HepG2 (cell line): ENCODE results near the gene MTHFSD. TPM values are rescaled to one million over a fixed set of nuclear protein-coding genes. Genes with fewer than 3 reads are reported as not detected.

Experiments
- ATAC-seq: fragments of 200-7000 bp; cut with Tn5 transposase; 3 replicates; pipeline ENCODE4 v1.9.1; 2020; ENCODE audit warnings: mild to moderate bottlenecking, moderate library complexity
- BruUV-seq: library from RNA; stranded (reverse); fragments of 400-500 nt; replicated peaks from 2 replicates; lab custom pipeline; 2021; lab: Mats Ljungman, UMichigan
- CTCF ChIA-PET: fragments of 300-600 bp; formaldehyde crosslinking; extraction: SDS; loops from one replicate; lab custom pipeline; 2021; ENCODE audit warnings: low total read pairs, inconsistent platforms, low intra/inter-chr PET ratio; lab: Yijun Ruan, JAX
- POLR2A ChIA-PET: fragments of 350-600 bp; sonication (Branson Sonifier 250); formaldehyde crosslinking; loops from one replicate; lab custom pipeline; 2020; ENCODE audit warnings: antibody characterized with exemption, inconsistent platforms; lab: Yijun Ruan, JAX
- DNase-seq: peaks from one replicate; pipeline ENCODE4 v3.0.0-alpha.2; 2015; ENCODE audit warnings: low spot score
- FAIRE-seq: peaks from 3 replicates; lab custom pipeline; 2011; peaks lifted over from hg19 to GRCh38; lab: Jason Lieb, UNC
- H2AFZ ChIP-seq: one replicate; pipeline ENCODE4 v1.6.1; 2011; ENCODE audit warnings: low read length, inconsistent platforms
- H3K27ac ChIP-seq: fragments of 300-600 bp; 3 replicates; pipeline ENCODE4 v1.8.0; 2011; ENCODE audit warnings: mixed run types, mild to moderate bottlenecking, mixed read lengths, low read length, inconsistent platforms; ENCODE audit not compliant: insufficient read depth; ENCODE audit errors: extremely low read length
- H3K27me3 ChIP-seq, 2 experiments: fragments of 200-600 bp in 1 of 2; 2 replicates in 1 of 2; 3 replicates in 1 of 2; pipeline versions ENCODE4 v1.6.0 to v1.8.0; 2011; ENCODE audit warnings: low read length in 2 of 2, mild to moderate bottlenecking in 2 of 2, moderate library complexity in 2 of 2, inconsistent platforms in 1 of 2; ENCODE audit not compliant: insufficient read depth in 2 of 2, control insufficient read depth in 1 of 2
- H3K36me3 ChIP-seq, 2 experiments: fragments of 200-600 bp in 1 of 2; replicated peaks in 1 of 2; 2 replicates in 1 of 2; 3 replicates in 1 of 2; pipeline versions ENCODE4 v1.5.1 to v1.8.0; 2011; ENCODE audit warnings: low read length in 2 of 2, inconsistent platforms in 1 of 2; ENCODE audit not compliant: insufficient read depth in 2 of 2, control insufficient read depth in 1 of 2
- H3K4me1 ChIP-seq: 2 replicates; pipeline ENCODE4 v1.5.1; 2012; ENCODE audit warnings: low read length, inconsistent platforms; ENCODE audit not compliant: insufficient read depth
- H3K4me2 ChIP-seq: 2 replicates; pipeline ENCODE4 v1.6.0; 2011; ENCODE audit warnings: low read depth, low read length, inconsistent platforms
- H3K4me3 ChIP-seq, 3 experiments: fragments of 200-600 bp in 1 of 3; sonication (generic), shearing (Covaris generic) in 1 of 3; replicated peaks in 1 of 3; 2 replicates each; pipeline ENCODE4 v1.5.1; 2011 to 2016; ENCODE audit warnings: low read length in 3 of 3, inconsistent platforms in 2 of 3, low read depth in 2 of 3, mild to moderate bottlenecking in 2 of 3, control low read depth in 1 of 3, mixed read lengths in 1 of 3; ENCODE audit not compliant: insufficient read depth in 1 of 3
- H3K79me2 ChIP-seq: one replicate; pipeline ENCODE4 v1.6.1; 2011; ENCODE audit warnings: low read length, inconsistent platforms; ENCODE audit not compliant: insufficient read depth
- H3K9ac ChIP-seq: 2 replicates; pipeline ENCODE4 v1.6.0; 2011; ENCODE audit warnings: mild to moderate bottlenecking, low read depth, low read length, inconsistent platforms; ENCODE audit not compliant: insufficient read depth
- H3K9me3 ChIP-seq: 2 replicates; pipeline ENCODE4 v1.5.1; 2012; ENCODE audit warnings: mild to moderate bottlenecking, low read length
- H4K20me1 ChIP-seq: 2 replicates; pipeline ENCODE4 v1.6.0; 2011; ENCODE audit warnings: inconsistent platforms, mild to moderate bottlenecking, low read length, moderate library complexity; ENCODE audit not compliant: insufficient read depth
- GLI4 ChIP-seq: sonication (generic); formaldehyde crosslinking; IDR thresholded peaks from 2 replicates; pipeline ENCODE4 v1.5.1; 2020; ENCODE audit warnings: missing genetic modification reagents, mild to moderate bottlenecking, moderate library complexity, borderline replicate concordance
- JUND ChIP-seq: sonication (generic); formaldehyde crosslinking; IDR thresholded peaks from 2 replicates; pipeline ENCODE4 v1.8.0; 2022; ENCODE audit warnings: mild to moderate bottlenecking, missing genetic modification reagents
- NFKBIZ ChIP-seq: IDR thresholded peaks from 2 replicates; pipeline ENCODE4 v1.6.1; 2018; ENCODE audit warnings: missing genetic modification reagents, missing compliant biosample characterization
- NR2F6 ChIP-seq, 2 experiments: IDR thresholded peaks; 2 replicates each; pipeline ENCODE4 v1.6.1; 2016; ENCODE audit warnings: antibody characterized with exemption in 1 of 2, mild to moderate bottlenecking in 1 of 2
- RAD21 ChIP-seq: fragments of 450-650 bp; formaldehyde crosslinking; IDR thresholded peaks from 2 replicates; pipeline ENCODE4 v1.5.0; 2020; ENCODE audit warnings: mild to moderate bottlenecking
- ZNF598 ChIP-seq: sonication (generic); formaldehyde crosslinking; IDR thresholded peaks from 2 replicates; pipeline ENCODE4 v1.5.1; 2020; ENCODE audit warnings: mild to moderate bottlenecking, missing genetic modification reagents, borderline replicate concordance
- ZSCAN20 ChIP-seq: sonication (generic); formaldehyde crosslinking; IDR thresholded peaks from 2 replicates; pipeline ENCODE4 v1.4.0; 2020; ENCODE audit warnings: missing genetic modification reagents, mild to moderate bottlenecking, borderline replicate concordance
- WGBS: methylation state at CpG from one replicate; pipeline ENCODE4 v1.1.6; 2017; ENCODE audit warnings: low lambda C conversion rate; 5-methylcytosine and 5-hydroxymethylcytosine counted together
- in situ Hi-C: cut with HindIII; loops from 2 replicates; pipeline ENCODE4 v1.10.0; 2017; ENCODE audit warnings: low pct_unique_long_range_greater_than_20kb; ENCODE audit not compliant: extremely low pct_ligation_motif_present
- intact Hi-C: fragments of 100-400 bp; cut with micrococcal nuclease; formaldehyde crosslinking; loops from one replicate; pipeline ENCODE4 v1.10.0; 2022; ENCODE audit not compliant: unreplicated experiment
- polyA plus RNA-seq, 8 experiments: library from polyadenylated mRNA; depleted of rRNA in 3 of 8; stranded (reverse) in 7 of 8; unstranded in 1 of 8; fragments of >200 nt; fragmentation: Illumina TruSeq in 4 of 8; extraction: Trizol in 4 of 8; gene quantifications; 2 replicates each; pipeline versions ENCODE4 v1.2.1 to v1.2.3, GENCODE V29; 2011 to 2016; ENCODE audit warnings: low read depth in 4 of 8, missing spikeins in 1 of 8, mixed read lengths in 1 of 8; ENCODE audit not compliant: insufficient read depth in 1 of 8
- total RNA-seq, 5 experiments: library from RNA; depleted of rRNA; stranded (reverse); fragments of >200 nt; fragmentation: Illumina TruSeq; extraction: Trizol; gene quantifications; 2 replicates each; pipeline ENCODE4 v1.2.3, GENCODE V29; 2016; ENCODE audit warnings: low read depth in 1 of 5
- TF ChIP-seq, protein P1 (sequence below): sonication (generic); formaldehyde crosslinking; IDR thresholded peaks from 2 replicates; pipeline ENCODE4 v1.9.0; 2022; ENCODE audit warnings: low read depth, missing genetic modification reagents
- TF ChIP-seq, protein P2 (sequence below): sonication (generic); formaldehyde crosslinking; conservative IDR thresholded peaks from 2 replicates; pipeline ENCODE4 v1.8.0; 2022; ENCODE audit warnings: mild to moderate bottlenecking, moderate library complexity, missing genetic modification reagents
- TF ChIP-seq, protein P3 (sequence below): sonication (generic); formaldehyde crosslinking; IDR thresholded peaks from 2 replicates; pipeline ENCODE4 v1.4.0; 2020; ENCODE audit warnings: low read depth, mild to moderate bottlenecking, missing genetic modification reagents
- TF ChIP-seq, protein P4 (sequence below): sonication (generic); formaldehyde crosslinking; IDR thresholded peaks from 2 replicates; pipeline ENCODE4 v1.8.0; 2022; ENCODE audit warnings: missing genetic modification reagents, mild to moderate bottlenecking, moderate library complexity, borderline replicate concordance
- TF ChIP-seq, protein P5 (sequence below): sonication (generic); formaldehyde crosslinking; IDR thresholded peaks from 2 replicates; pipeline ENCODE4 v1.8.1; 2023; ENCODE audit warnings: mild to moderate bottlenecking, missing genetic modification reagents

The MTHFSD gene
- total and polyA plus RNA-seq, 2 of the 13 experiments (the other 11 are each of a cell fraction or from before 2014, with no cell fraction given), result 14.2 to 16.3 TPM

DNA sequence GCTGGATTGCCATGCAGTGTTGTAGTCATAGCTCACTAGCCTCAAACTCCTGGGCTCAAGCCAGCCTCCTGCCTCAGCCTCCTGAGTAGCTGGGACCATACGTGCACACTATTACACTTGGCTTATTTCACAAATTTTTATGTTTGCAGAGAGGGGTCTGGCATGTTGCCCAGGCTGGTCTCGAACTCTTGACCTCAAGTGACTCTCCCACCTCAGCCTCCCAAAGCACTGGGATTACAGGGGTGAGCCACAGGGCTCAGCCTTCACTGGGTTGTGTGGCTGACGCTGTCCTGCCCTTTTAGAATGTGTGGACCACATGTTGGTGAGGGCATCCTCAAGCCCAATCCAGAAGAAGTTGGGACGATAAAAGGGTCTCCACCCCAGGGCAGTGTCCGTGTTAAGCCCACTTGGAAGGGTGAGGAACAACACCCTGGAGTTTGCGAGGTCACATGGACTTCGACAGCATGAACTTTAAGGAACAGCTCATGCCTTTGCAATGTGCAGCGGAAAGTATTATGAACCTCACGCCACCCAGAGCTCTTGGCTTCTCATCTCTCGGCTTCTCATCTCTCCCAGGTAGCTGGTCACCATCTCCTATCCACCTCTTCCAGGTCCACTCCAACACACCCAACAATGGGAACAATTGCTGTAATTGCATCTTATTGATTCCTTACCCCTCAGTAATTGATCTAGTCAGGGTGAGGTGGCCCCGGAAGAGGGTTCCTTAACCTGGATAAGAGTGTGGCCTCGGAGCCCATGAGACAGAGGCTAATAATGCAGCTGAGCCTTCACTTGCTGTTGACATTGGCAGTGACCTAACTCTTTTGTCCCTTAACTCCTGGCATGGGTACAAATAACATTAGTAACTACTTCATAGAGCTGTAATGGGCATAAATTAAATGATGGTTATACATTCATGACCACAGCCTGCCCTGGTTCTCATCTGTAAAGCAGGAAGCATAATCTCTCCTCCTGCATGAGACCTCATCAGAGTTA is 30.0 kb upstream of the MTHFSD start:
- no peak overlapping the region for H3K27ac ChIP-seq
- TF ChIP-seq, protein P1, sequence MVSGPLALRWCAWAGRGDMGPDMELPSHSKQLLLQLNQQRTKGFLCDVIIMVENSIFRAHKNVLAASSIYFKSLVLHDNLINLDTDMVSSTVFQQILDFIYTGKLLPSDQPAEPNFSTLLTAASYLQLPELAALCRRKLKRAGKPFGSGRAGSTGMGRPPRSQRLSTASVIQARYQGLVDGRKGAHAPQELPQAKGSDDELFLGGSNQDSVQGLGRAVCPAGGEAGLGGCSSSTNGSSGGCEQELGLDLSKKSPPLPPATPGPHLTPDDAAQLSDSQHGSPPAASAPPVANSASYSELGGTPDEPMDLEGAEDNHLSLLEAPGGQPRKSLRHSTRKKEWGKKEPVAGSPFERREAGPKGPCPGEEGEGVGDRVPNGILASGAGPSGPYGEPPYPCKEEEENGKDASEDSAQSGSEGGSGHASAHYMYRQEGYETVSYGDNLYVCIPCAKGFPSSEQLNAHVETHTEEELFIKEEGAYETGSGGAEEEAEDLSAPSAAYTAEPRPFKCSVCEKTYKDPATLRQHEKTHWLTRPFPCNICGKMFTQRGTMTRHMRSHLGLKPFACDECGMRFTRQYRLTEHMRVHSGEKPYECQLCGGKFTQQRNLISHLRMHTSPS, result no peak
- TF ChIP-seq, protein P2, sequence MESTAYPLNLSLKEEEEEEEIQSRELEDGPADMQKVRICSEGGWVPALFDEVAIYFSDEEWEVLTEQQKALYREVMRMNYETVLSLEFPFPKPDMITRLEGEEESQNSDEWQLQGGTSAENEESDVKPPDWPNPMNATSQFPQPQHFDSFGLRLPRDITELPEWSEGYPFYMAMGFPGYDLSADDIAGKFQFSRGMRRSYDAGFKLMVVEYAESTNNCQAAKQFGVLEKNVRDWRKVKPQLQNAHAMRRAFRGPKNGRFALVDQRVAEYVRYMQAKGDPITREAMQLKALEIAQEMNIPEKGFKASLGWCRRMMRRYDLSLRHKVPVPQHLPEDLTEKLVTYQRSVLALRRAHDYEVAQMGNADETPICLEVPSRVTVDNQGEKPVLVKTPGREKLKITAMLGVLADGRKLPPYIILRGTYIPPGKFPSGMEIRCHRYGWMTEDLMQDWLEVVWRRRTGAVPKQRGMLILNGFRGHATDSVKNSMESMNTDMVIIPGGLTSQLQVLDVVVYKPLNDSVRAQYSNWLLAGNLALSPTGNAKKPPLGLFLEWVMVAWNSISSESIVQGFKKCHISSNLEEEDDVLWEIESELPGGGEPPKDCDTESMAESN (CRISPR knock-in tag), result no peak
- TF ChIP-seq ZSCAN20 (CRISPR knock-in tag), result no peak
- no peak for TF ChIP-seq GLI4 (CRISPR knock-in tag)
- no peak for TF ChIP-seq ZNF598 (CRISPR knock-in tag)
- TF ChIP-seq, protein P3, sequence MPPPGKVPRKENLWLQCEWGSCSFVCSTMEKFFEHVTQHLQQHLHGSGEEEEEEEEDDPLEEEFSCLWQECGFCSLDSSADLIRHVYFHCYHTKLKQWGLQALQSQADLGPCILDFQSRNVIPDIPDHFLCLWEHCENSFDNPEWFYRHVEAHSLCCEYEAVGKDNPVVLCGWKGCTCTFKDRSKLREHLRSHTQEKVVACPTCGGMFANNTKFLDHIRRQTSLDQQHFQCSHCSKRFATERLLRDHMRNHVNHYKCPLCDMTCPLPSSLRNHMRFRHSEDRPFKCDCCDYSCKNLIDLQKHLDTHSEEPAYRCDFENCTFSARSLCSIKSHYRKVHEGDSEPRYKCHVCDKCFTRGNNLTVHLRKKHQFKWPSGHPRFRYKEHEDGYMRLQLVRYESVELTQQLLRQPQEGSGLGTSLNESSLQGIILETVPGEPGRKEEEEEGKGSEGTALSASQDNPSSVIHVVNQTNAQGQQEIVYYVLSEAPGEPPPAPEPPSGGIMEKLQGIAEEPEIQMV (CRISPR knock-in tag), result no peak
- no peak for TF ChIP-seq RAD21
- no peak for TF ChIP-seq JUND
- TF ChIP-seq, protein P4, sequence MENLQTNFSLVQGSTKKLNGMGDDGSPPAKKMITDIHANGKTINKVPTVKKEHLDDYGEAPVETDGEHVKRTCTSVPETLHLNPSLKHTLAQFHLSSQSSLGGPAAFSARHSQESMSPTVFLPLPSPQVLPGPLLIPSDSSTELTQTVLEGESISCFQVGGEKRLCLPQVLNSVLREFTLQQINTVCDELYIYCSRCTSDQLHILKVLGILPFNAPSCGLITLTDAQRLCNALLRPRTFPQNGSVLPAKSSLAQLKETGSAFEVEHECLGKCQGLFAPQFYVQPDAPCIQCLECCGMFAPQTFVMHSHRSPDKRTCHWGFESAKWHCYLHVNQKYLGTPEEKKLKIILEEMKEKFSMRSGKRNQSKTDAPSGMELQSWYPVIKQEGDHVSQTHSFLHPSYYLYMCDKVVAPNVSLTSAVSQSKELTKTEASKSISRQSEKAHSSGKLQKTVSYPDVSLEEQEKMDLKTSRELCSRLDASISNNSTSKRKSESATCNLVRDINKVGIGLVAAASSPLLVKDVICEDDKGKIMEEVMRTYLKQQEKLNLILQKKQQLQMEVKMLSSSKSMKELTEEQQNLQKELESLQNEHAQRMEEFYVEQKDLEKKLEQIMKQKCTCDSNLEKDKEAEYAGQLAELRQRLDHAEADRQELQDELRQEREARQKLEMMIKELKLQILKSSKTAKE (CRISPR knock-in tag), result no peak
- TF ChIP-seq, protein P5, sequence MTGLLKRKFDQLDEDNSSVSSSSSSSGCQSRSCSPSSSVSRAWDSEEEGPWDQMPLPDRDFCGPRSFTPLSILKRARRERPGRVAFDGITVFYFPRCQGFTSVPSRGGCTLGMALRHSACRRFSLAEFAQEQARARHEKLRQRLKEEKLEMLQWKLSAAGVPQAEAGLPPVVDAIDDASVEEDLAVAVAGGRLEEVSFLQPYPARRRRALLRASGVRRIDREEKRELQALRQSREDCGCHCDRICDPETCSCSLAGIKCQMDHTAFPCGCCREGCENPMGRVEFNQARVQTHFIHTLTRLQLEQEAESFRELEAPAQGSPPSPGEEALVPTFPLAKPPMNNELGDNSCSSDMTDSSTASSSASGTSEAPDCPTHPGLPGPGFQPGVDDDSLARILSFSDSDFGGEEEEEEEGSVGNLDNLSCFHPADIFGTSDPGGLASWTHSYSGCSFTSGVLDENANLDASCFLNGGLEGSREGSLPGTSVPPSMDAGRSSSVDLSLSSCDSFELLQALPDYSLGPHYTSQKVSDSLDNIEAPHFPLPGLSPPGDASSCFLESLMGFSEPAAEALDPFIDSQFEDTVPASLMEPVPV (CRISPR knock-in tag), result no peak
- no peak for TF ChIP-seq NR2F6 (IDR thresholded peaks at IDR 0.05)
- no peak for TF ChIP-seq NR2F6 (CRISPR knock-in tag; IDR thresholded peaks at IDR 0.05)
- TF ChIP-seq NFKBIZ (CRISPR knock-in tag), result no peak
- FAIRE-seq (no peak), ATAC-seq (no peak), DNase-seq (no peak)
- no peaks in the 10 kb centered on the region for H3K36me3 ChIP-seq
- H3K4me1 ChIP-seq, result no peaks in the 10 kb centered on the region
- WGBS, result 26% methylated on average over 11 of the region's 12 CpGs
- H3K4me2 ChIP-seq, result no peak overlapping the region
- H3K9me3 ChIP-seq, result no peaks in the 10 kb centered on the region
- ChIA-PET POLR2A (no interaction called here), CTCF (no interaction called here)
- H4K20me1 ChIP-seq, result no peaks in the 10 kb centered on the region
- H3K4me3 ChIP-seq, result no peak overlapping the region
- BruUV-seq, result no TSS peak
- no peak overlapping the region for H3K9ac ChIP-seq
- in situ Hi-C loops, result no loop called here
- H2AFZ ChIP-seq, result no peak overlapping the region
- H3K27me3 ChIP-seq, result peaks cover 2 to 35% of the 10 kb centered on the region in 2 experiments; a peak in 3 of 5 replicates
- intact Hi-C loops, result loop anchor here (10.0 kb wide), 1 partner anchor 270 kb away; no protein-coding TSS in a partner anchor
- H3K79me2 ChIP-seq, result no peaks in the 10 kb centered on the region
